Bronchial epithelial cell (primary cell): ENCODE measurements around the gene ABHD2. TPM values are rescaled to one million over a fixed set of nuclear protein-coding genes. Genes with fewer than 3 reads are reported as not detected.

Experiments used
- DNase-seq: peaks from one replicate; pipeline ENCODE4 v3.0.0-alpha.2; 2010; ENCODE audit warnings: low read depth
- FAIRE-seq: peaks from 2 replicates; lab custom pipeline; 2011; peaks lifted over from hg19 to GRCh38; lab: Jason Lieb, UNC
- H3K27me3 ChIP-seq: 2 replicates; pipeline ENCODE4 v1.5.1; 2011; ENCODE audit warnings: low read length; ENCODE audit not compliant: control insufficient read depth, insufficient read depth
- H3K36me3 ChIP-seq: 2 replicates; pipeline ENCODE4 v1.5.1; 2011; ENCODE audit warnings: low read length; ENCODE audit not compliant: control insufficient read depth, insufficient read depth
- H3K4me3 ChIP-seq: 2 replicates; pipeline ENCODE4 v1.5.1; 2011; ENCODE audit warnings: mild to moderate bottlenecking, low read depth, low read length, control low read depth
- total RNA-seq: library from RNA; depleted of rRNA; stranded (reverse); fragments of >200 nt; gene quantifications from 2 replicates; pipeline ENCODE4 v1.2.1, GENCODE V29; 2014
- TF ChIP-seq, protein P1 (sequence below): IDR thresholded peaks from 2 replicates; pipeline ENCODE4 v1.5.1; 2011; ENCODE audit warnings: mild to moderate bottlenecking, moderate library complexity, low read length, control low read depth, inconsistent platforms; ENCODE audit not compliant: insufficient read depth, severe bottlenecking

The ABHD2 gene
- total RNA-seq, 1 donor from 2014 or later: 35.5 TPM

GRCh38 chr15:89174476-89174875 lies 86.2 kb downstream of the ABHD2 start:
- Histone ChIP-seq H3K36me3 (peaks cover 3% of the 10 kb centered on the region), H3K4me3 (no peak overlapping the region), H3K27me3 (no peaks in the 10 kb centered on the region)
- no peak for DNase-seq
- FAIRE-seq: no peak
- TF ChIP-seq, protein P1, sequence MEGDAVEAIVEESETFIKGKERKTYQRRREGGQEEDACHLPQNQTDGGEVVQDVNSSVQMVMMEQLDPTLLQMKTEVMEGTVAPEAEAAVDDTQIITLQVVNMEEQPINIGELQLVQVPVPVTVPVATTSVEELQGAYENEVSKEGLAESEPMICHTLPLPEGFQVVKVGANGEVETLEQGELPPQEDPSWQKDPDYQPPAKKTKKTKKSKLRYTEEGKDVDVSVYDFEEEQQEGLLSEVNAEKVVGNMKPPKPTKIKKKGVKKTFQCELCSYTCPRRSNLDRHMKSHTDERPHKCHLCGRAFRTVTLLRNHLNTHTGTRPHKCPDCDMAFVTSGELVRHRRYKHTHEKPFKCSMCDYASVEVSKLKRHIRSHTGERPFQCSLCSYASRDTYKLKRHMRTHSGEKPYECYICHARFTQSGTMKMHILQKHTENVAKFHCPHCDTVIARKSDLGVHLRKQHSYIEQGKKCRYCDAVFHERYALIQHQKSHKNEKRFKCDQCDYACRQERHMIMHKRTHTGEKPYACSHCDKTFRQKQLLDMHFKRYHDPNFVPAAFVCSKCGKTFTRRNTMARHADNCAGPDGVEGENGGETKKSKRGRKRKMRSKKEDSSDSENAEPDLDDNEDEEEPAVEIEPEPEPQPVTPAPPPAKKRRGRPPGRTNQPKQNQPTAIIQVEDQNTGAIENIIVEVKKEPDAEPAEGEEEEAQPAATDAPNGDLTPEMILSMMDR: no peak

- DNase-seq (no peak), FAIRE-seq (no peak)
- TF ChIP-seq, protein P1: no peak
- no peak overlapping the region for H3K4me3 ChIP-seq
- no peaks in the 10 kb centered on the region for H3K27me3 ChIP-seq
- peaks cover 3% of the 10 kb centered on the region for H3K36me3 ChIP-seq
Observed at GRCh38 chr15:89175617-89176191, 87.4 kb downstream of the ABHD2 start.

DNA sequence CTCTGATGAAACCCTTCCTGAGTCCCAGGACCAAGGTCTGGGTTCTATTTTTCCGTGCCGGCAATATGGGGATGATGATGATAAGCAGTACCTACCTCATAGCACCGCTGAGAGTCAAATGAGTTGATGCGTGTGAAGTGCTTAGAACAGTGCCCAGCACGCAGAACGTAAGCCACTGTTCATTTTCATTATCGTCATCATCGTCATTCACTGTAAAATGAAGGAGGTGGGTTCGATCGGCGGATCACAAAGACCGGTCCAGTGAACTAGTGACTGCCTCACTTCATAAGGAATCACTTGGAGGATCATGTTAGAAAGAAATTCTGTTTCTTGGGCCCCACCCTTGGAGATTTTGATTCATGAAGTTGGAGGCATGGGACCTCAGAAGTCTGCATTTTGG lies 88.9 kb downstream of the ABHD2 start:
- Histone ChIP-seq H3K27me3 (no peaks in the 10 kb centered on the region), H3K36me3 (peaks cover 3% of the 10 kb centered on the region), H3K4me3 (no peak overlapping the region)
- no peak for FAIRE-seq
- no peak for DNase-seq
- TF ChIP-seq, protein P1: no peak

GRCh38 chr15:89177633-89178306 lies 89.5 kb downstream of the ABHD2 start:
- TF ChIP-seq, protein P1: peak; percentile 81
- no peaks in the 10 kb centered on the region for H3K27me3 ChIP-seq
- FAIRE-seq (no peak), DNase-seq (peak; percentile 65)
- H3K4me3 ChIP-seq: no peak overlapping the region
- H3K36me3 ChIP-seq: peaks cover 3% of the 10 kb centered on the region

DNA sequence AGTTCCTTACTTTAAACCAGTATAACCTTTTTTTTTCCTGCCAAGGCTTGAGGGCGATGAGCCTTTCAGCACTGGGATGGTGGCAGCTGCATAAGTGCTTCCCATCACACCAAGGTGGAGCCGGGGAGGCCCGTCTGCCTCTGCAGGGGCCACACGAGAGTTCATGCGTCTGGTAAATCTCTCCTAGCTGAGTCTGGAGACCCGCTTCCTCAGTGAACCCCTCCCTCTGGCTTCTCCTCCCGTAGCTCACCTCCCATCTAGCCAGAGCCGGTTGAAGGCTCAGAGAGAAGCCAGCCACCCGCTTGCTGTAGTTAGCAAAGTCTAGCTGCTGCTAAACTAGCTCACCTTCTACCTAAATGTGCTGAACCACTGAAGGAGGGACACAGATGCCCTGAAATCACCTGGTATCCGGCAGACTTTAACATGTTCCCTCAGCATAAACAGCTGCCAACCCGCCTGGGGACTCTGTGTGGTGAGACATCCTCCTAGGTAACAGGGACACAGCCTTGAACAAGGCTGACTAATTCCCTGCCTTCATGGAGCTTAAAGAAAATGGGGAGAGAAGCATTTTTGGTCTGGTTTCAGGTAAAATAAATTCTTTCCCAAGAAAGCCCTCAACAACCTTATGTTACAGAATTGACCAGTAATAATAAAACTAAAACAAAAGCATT lies 90.2 kb downstream of the ABHD2 start:
- Histone ChIP-seq H3K4me3 (no peak overlapping the region), H3K27me3 (no peaks in the 10 kb centered on the region), H3K36me3 (peaks cover 3% of the 10 kb centered on the region)
- no peak for FAIRE-seq
- TF ChIP-seq, protein P1: no peak
- peak; percentile 28 for DNase-seq
